GM21447 (cell line): ENCODE measurements around the gene RHBDF1.
"Not testable (repeated sequence)": the region's sequence is repeated elsewhere in the genome, so short reads cannot be mapped to it uniquely, and the experiment has no call there.

Experiments used
- ATAC-seq: cut with Tn5 transposase; IDR thresholded peaks from one replicate; pipeline ENCODE4 v1.9.1; 2021; ENCODE audit not compliant: unreplicated experiment

Gene RHBDF1

DNA sequence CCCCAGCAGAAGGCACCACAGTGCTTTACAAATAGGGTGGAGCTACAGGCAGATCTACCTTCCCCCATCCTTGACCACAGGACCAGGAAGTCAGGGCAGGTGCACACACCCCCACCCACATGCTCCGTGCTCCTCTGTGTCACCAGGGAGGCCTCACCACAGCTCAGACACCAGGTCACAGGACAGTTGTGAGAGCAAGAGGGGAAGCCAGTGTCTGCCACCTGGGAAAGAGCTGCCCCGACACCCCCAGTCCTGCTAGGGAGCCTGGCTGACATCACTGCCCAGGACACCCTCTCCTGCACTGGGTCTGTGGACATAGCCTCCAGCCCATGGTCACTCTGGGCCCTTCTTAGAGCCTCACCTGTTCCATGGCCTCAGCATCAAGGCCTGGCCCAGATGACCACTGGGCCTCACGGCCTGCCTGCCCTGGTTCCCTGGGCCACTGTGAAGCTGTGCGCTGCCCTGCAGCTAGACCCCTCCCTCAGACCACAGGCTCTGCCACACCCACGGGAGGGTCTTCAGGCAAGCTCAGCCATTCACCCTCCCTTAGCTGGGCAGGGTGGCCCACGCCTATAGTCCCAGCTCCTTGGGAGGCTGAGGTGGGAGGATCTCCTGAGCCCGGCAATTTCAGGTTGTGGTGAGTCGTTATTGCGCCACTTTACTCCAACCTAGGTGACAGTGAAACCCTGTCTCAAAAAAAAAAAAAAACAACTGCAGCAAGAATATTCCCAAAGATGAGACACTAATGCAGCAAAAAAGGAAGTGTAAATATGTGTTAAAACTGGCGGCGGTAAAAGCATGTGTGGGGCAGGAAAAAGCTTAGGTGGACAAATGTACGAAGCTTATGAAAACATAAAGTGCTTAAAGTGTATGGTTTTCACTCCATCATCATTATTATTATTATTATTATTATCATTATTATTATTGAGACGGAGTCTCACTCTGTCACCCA is 33.2 kb downstream of the RHBDF1 start:
- peak; percentile 82 for ATAC-seq

DNA sequence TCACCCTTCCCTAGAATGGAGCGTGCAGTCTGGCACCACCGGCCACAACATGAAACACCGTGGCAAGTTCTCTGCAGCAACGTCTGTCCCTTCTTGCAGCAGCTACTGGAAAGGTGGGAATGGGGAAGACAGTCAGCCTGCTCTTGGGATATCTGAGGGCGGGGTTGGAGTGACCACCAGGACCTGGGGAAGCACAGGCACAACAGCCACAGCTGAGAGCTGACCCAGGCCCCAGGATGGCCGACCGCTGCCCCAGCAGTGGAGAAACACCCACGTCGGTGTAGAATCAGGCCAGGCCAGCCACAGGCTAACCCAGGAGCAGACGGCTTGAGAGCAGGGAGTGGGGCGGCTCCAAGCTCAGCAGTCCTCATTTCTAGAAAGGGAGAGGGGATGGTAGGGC is 34.2 kb downstream of the RHBDF1 start:
- not testable (repeated sequence) for ATAC-seq

DNA sequence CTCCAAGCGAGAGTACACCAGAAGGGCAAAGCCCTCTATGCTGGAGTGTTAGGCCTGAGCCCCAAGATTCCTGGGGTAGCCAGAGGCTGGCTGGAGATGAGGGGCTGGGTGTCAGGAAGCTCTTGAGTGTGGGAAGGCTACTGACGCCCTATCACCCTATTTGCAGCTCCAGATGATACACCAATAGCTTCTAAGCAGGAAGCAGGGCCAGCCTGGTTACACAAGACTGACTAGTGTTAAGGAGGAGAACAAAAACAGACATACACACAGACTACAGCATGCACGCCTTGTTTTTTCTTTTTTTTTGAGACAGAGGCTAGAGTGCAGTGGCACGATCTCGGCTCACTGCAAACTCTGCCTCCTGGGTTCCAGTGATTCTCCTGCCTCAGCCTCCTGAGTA is 34.9 kb downstream of the RHBDF1 start:
- ATAC-seq, result no peak

DNA sequence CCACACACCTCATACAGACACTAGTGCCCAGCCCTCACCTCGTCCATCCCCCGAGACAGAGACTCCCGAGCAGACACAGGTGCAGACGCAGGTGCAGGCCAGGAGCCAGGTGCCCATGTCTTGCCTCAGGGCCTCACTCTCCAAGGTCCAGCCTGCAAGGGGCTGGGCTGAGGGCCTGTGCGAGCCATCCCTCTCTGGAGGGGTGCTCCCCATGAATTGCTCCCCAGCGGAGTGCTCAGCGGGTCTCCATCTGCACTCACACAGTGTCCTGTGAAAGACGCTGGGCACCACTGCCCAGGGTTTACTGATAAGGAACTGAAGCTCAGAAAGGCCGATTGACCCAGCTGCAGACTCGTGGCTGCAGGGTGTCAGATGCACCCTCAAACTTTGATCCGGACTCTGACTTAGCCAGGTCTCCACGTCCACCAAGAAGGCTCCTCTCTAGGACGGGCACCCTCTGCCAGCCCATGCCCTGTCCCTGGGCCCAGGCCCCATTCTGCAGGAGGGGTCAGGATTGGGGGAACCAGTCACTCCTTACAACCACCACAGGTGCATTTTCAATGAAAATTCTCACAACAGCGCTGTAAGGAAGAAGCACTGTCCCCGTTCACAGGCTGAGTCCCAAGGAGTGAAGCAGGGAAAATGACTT is 36.0 kb downstream of the RHBDF1 start:
- ATAC-seq, result no peak

DNA sequence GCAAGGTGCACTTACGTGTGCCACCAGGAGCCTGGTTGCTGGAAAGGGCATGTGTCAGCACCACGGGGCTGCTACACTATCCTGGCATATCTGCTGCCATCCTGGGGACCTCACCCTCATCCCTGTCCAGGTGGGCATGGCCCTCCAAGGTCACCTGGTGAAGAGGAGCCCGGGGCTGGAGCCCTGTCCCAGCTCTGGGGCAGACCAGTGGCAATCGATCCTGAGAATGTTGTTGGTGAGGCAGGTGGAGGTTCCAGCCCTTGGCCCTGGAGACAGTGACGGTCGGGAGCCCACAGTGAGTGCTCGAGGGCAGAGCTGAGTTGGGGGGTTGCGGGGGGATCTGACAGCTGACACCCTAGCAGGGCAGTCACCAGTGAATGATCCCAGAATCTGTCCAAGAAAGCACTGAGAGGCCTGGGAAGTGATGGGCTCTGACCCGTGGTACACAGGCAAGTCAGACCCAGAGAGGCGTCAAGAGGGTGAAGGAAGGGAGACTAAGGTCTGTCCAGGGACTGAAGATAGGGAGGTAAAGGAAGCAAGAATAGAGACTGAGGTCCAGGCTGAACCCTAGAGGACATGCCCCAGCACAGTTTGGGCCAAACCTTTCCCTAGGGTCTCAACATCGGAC is 36.6 kb downstream of the RHBDF1 start:
- no peak for ATAC-seq

DNA sequence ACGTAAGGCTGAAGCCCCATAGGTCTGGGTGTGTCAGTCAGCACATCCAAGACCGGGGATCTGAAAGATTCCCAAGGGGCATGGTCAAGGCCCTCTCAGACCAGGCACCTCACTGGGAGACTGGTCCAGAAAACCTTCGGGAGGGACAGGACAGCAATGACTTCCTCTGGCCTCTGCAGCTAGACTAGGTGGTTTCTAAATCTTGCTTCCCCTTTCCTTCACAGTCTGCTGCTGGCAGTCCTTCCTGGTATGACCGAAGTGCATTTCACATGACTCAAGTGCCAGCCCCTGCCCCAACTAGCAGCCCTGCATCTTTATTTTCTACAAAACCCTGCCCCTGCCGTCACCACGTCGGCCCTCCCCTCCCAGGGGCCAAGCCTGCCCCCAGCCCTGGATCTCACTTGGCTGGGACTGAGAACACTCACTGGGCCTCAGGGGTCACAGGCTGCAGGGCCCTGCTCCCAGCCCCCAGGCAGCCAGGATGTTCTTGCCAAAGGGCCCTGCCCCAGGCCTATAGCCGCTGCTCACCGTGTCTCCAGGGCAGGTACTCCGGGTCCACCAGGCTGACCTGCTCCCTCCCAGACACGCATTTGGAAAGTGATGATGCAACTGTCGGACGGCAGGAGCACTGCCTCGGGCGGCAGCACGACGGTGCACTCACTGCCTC is 37.3 kb downstream of the RHBDF1 start:
- ATAC-seq, result no peak

DNA sequence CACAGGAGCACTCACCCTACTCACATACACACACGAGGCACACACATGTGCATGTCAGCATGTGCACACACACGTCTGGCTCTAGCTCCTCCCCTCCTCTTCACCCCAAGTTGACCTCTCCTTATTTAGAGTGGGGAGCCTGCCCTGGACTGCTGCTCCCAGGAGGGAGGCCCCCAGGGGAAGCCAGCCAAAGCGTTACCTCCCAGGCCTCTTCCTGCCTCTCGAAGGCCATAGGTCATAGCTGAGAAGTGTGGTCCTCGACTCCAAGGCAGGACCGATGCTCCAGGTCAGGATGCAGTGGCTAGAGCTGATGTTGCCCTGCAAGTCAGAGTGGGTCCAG is 37.8 kb downstream of the RHBDF1 start:
- no peak for ATAC-seq

DNA sequence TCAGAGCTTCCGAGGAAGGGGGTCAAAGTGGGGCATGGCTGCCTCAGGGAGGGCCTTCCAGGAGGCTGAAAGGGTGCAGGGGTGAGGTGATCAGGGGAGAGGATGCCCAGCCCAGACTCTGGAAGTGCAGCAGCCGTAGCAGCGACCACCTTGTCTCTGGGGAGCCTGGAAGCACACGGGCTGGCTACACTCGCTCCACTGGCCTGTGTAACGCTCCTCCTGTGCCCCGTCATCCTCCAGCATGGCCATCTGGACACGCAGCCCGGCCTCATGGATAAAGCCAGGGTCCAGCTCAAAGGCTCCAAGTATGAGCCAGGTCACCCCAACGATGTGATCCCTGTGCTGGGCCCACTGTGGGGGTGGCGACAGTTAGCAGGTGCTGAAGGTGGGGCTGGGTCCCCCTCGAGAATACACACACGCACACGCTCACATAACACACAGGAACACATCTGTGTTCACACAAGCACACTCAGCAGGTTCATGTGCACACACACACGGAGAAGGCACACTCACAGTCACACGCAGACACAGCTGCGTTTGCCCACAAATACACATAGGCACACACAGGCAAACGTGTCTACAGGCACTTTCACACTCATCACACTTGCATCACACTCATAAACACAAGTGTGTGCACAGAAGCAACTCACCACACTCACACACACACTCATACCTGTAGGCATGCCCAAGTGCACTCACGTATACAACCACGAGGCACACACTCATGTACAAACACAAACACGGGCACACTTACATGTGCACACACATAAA is 38.4 kb downstream of the RHBDF1 start:
- no peak for ATAC-seq

DNA sequence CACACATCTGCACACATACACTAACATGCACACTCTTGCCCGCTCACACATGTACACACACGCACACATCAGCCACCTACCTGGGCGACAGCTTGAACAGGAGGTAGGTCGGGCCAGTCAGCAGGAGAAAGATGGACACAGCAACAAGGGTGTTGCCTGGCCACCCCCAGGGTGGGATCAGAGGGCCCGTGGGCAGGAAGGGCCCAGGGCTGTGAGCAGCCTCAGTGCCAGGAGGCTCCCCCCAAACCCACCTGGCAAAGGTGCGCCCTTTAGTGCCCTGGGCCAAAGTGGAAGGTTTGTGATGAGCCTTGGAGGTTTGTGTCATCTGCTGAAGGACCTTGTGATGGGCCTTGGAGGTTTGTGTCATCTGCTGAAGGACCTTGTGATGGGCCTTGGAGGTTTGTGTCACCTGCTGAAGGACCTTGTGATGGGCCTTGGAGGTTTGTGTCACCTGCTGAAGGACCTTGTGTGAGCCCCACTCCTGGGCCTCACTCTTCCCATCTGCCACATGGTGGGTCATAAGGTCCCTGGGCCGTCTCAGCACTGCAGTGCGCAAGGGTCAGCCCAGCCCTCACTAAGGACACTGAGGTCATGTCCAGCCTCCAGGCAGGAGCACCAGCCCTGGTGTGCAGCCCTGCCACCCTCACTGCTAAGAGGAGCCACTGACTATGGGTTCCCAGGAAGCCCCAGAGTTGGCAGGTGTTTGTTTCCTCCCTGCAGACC is 39.1 kb downstream of the RHBDF1 start:
- not testable (repeated sequence) for ATAC-seq

DNA sequence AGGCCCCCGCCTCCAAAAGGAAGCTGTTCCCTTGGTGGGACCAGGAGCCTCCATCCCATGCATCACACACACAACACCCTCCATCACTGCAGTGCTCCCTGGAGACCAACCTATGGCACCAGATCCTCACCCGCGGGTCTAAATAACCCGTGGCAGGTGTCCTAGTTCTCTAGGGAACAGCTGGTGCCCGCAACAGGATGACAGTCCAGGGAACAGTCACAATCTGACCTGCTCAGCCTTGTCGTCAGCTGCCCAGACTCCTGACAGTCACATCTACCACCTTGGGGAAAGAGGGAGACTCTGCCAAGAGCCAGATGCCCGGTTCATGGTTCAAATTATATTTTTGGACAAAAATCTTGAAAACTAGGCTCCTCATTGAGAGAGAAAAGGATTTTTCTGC is 41.8 kb downstream of the RHBDF1 start:
- ATAC-seq, result not testable (repeated sequence)

DNA sequence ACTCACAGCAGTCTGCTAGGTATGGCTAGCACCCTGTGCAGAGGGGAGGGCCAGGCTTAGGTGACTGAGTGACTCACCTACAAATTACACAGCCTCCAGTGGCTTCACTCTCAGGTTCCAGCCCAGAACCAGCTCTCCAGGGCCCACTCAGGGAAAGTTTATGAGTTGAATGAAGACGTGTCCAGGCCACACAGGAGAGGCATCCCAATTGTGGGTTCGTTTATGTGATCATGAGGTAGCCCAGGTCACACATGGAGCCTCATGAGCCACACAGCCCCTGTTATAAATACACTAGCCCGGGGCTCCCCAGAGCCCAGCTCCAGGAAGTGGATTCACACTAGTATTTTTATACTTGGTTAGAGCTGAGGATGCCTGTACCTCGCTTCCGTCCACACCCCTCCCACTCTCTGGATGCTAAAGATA is 46.5 kb downstream of the RHBDF1 start:
- ATAC-seq, result peak; percentile 79

DNA sequence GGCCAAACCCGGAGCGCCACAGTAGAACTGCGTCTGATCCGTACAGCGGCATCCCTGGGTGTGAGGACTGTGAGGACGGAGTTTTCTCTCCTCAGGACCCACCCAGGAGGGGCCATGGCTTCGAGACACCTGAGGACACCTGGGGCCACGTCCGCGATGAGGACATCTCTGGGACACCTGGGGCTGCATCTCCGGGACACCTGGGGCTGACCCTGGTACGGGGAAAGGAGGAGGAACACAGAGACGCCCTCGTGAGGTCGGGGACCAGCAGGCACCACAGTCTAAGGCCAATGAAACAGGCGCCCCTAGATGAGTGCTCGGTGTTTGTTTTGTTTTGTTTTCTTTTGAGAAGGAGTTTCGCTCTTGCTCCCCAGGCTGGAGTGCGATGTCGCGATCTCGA is 48.3 kb downstream of the RHBDF1 start:
- ATAC-seq, result not testable (repeated sequence)

DNA sequence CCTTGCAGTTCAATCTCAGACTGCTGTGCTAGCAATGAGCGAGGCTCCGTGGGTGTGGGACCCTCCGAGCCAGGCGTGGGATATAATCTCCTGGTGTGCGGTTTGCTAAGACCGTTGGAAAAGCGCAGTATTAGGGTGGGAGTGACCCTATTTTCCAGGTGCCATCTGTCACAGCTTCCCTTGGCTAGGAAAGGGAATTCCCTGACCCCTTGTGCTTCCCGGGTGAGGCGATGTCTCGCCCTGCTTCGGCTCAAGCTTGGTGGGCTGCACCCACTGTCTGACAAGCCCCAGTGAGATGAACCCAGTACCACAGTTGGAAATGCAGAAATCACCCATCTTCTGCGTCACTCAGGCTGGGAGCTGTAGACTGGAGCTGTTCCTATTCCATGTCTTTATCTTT is 51.5 kb downstream of the RHBDF1 start:
- ATAC-seq, result not testable (repeated sequence)

DNA sequence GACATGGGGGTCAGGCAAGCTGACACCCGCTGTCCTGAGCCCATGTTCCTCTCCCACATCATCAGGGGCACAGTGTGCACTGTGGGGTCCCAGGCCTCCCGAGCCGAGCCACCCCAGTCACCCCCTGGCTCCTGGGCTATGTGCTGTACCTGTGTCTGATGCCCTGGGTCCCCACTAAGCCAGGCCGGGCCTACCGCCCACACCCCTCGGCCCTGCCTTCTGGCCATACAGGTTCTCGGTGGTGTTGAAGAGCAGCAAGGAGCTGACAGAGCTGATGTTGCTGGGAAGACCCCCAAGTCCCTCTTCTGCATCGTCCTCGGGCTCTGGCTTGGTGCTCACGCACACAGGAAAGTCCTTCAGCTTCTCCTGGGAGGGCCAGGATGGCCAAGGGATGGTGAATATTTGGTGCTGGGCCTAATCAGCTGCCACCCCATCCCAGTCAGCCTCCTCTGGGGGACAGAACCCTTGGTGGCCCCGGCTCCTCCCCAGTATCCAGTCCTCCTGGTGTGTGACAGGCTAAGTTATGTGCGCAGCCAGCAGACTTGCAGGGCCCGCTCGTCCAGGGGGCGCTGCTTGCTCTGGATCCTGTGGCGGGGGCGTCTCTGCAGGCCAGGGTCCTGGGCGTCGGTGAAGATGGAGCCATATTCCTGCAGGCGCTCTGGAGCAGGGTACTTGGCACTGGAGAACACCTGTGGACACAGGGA is 55.2 kb downstream of the RHBDF1 start:
- not testable (repeated sequence) for ATAC-seq

DNA sequence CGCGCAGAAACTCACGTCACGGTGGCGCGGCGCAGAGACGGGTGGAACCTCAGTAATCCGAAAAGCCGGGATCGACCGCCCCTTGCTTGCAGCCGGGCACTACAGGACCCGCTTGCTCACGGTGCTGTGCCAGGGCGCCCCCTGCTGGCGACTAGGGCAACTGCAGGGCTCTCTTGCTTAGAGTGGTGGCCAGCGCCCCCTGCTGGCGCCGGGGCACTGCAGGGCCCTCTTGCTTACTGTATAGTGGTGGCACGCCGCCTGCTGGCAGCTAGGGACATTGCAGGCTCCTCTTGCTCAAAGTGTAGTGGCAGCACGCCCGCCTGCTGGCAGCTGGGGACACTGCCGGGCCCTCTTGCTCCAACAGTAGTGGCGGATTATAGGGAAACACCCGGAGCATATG is 61.7 kb downstream of the RHBDF1 start:
- ATAC-seq, result not testable (repeated sequence)

DNA sequence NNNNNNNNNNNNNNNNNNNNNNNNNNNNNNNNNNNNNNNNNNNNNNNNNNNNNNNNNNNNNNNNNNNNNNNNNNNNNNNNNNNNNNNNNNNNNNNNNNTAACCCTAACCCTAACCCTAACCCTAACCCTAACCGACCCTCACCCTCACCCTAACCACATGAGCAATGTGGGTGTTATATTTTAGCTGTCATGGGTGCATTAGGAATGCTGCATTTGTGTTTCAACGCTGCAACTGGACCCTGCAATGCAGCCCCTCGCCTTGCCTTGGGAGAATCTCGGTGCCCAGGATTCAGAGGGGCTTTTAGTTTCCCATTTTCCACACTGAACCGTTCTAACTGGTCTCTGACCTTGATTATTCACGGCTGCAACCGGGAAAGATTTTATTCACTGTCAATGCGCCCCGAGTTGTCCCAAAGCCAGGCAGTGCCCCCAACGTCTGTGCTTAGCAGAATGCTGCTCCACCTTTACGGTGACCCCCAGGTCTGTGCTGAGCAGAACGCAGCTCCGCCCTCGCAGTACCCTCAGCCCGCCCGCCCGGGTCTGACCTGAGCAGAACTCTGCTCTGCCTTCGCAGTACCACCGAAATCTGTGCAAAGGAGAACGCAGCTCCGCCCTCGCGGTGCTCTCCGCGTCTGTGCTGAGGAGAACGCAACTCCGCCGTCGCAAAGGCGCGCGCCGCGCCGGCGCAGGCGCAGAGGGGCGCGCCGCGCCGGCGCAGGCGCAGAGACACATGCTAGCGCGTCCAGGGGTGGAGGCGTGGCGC is 62.3 kb downstream of the RHBDF1 start:
- no peak for ATAC-seq
